CD4-positive, alpha-beta T cell treated with Interleukin-6 for 4 hours (primary cell): Measurements from ENCODE around the gene SLAMF7.
A peak's percentile ranks its signal among the peaks of the same experiment; 100 is the strongest.
"Not testable (repeated sequence)": the region's sequence is repeated elsewhere in the genome, so short reads cannot be mapped to it uniquely, and the experiment has no call there.

Experiments used
- DNase-seq: peaks from one replicate; pipeline ENCODE4 v3.0.0-alpha.2; 2020; ENCODE audit warnings: mixed read lengths

SLAMF7 gene

GRCh38 chr1:160739098-160739511 lies at the start of gene SLAMF7:
Gene SLAMF7 (plus strand): TSS chr1:160739247. CDS start chr1:160739302, 55 bp downstream.
- peak; percentile 33 for DNase-seq

DNA sequence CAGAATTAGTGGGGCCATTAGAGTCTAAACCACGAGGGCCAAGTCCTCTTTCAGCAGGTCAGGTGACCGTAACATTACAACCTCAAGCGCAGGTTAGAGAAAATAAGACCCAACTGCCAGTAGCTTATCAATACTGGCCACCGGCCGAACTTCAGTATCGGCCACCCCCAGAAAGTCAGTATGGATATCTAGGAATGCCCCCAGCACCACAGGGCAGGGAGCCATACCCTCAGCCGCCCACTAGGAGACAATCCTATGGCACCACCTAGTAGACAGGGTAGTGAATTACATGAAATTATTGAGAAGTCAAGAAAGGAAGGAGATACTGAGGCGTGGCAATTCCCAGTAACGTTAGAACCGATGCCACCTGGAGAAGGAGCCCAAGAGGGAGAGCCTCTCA lies 46.7 kb upstream of the SLAMF7 start:
- not testable (repeated sequence) for DNase-seq

DNA sequence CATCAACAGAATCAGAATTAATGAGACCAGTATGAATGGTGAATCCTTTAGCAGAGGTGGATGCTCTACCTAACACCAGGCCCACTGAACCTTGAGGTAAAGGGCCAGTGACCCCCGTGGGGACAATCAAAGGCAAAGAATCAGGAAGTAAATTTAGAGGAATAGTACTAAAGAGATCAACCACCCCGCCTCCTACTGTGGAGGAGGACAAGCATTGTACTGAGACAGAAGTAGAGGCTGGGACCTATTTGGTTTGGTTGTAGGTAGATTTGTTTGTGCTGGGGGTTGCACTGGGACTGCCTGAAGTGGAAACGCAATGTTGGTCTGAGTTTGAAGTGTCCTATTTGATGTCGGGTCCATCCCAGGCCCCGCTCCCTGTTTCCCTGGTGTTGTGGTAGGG lies 36.9 kb upstream of the SLAMF7 start:
- no peak for DNase-seq

DNA sequence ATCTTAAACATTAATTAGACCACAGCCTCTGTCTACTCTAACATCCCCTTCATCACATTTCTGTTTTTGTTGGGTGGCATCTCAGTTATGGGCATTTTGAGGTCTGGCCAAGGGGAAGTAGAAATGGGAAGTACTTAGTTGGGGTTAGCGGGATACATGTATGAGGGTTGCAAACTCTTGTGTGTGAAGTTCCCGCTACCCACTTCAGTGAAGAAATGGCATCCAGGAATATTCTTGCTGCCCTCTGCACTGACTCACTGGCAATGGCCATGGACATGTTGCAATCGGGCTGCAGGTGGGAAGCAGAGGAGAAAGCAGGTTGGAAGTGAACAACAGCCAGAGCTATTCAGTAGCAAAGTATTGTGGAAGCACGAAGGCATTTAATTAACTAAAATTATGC lies 34.8 kb upstream of the SLAMF7 start:
- no peak for DNase-seq

GRCh38 chr1:160705212-160705621 lies 33.8 kb upstream of the SLAMF7 start:
- DNase-seq: peak; percentile 20

GRCh38 chr1:160705742-160706141 lies 33.3 kb upstream of the SLAMF7 start:
- peak; percentile 23 for DNase-seq

DNA sequence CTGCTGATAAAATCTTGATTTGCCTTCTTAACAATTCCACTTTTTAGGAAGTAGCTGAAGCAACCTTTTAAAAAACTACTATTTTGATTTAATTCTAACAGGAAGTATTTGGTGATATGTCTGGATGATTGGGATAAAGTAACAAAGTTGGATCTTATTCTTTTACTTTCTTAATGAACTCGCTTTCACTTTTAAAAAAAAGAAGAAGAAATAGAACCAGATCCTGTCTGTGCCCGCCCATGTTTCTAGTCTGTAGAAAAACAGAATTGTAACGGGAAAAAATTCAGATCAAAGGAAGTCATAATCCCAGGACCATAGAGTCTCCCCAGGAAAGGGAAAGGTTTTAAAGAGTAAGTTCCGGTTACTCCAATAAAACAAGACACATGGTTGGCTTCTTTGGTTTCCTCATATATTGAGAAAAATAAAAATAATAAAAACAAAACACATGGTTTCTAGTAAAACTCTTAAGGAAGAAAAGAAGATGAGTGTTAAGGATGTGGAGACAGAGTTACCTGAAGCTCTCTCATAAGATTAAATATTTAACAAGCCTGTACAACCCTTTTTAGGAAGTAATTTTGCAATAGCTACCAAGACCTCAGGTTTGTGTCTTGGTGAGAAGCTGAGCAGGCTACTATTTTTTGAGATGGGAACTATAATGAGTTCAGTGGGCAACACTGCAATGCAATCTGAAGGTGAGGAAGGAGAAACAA lies 32.4 kb upstream of the SLAMF7 start:
- DNase-seq: no peak

DNA sequence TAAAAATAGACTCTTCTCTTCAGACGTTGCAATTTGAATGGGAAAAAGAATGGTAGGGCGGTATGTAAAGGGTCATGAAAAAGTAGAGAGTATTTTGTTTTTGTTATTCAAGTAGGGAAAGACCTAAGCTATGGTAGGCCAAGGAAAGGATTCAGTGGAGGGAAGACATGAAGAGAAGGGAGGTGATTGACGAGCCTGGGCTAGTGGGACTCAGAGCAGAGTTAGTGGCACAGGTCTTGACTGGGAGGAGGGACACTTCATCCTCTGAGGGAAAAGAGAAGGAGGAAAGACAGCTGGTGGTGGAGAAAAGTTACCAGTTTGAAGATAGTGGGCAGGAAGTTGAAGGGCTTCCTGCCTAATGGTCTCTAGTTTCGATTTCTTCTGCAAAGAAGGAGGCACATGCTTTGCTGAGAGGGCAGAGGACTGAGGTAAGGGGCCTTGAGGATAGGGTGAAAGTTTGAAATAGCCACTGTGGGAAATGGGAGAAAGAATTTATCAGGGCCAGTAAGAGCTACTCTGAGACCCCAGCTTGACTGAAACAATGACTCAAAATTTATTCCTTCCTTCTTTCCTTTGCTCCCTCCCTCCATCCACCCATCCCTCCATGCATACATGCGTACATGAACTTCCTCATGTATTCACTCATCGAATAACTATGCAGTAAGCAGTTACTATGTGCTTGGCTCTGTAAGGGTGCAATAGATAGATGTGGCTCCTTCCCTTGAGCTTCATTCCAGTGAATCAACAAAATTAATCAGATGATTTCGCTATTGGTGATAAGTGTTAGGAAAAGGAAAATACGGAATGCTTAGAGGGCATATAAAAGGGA lies 31.6 kb upstream of the SLAMF7 start:
- DNase-seq: peak; percentile 41

DNA sequence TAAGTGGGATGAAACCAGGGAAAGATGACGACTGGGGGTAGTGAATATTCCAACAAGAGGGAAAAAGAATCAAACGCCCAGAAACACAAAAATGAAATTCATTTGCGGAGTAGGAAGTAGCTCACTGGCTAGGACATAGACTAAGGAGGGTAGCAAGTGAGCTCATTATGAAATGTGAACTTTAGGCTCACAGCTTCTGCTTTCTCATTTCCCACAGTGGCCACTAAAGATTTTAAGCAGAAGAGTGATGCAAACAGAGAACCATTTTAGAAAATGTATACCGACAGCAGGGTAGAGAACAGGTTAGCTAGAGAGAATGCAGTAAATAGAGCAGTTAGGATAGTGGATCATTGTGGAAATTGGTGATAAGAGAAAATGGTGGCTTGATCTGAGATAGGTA lies 30.9 kb upstream of the SLAMF7 start:
- DNase-seq: no peak

DNA sequence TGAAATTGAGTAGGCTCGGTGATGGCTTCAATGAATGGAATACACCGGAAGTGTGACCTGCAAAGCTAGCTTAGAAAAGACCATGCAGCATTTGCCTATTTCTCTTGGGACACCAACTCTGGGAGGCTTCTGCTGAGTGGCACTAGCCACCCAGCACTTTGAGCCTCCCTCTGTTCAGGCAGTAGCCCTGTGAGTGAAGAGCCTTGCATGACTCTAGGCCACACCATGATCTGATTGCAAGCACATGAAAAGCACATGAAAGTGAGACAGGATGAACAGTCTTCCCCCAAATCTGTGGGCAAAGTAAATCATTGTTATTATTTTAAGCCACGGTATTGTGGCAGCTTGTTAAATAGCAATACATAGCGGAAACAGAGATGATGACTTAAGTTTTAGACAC lies 30.2 kb upstream of the SLAMF7 start:
- DNase-seq: peak; percentile 54

DNA sequence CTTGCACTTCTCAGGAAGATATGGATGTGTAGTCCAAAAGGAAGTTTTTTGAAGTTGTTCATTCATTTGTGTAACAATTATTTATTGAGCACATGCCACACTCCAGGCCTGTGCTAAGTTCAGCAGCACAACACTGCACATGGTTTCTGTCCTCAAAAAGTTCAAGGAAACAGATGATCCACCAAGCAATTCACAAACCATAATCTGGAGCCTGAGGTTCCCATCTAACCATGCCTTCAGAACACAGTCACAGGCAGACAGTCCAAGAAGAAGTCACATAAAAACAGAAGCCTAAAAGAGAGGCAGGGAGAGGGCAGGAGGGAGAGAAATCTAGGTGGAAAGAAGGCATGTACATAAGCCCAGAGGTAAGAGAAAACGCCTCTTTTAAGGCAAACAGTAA lies 29.3 kb upstream of the SLAMF7 start:
- no peak for DNase-seq

DNA sequence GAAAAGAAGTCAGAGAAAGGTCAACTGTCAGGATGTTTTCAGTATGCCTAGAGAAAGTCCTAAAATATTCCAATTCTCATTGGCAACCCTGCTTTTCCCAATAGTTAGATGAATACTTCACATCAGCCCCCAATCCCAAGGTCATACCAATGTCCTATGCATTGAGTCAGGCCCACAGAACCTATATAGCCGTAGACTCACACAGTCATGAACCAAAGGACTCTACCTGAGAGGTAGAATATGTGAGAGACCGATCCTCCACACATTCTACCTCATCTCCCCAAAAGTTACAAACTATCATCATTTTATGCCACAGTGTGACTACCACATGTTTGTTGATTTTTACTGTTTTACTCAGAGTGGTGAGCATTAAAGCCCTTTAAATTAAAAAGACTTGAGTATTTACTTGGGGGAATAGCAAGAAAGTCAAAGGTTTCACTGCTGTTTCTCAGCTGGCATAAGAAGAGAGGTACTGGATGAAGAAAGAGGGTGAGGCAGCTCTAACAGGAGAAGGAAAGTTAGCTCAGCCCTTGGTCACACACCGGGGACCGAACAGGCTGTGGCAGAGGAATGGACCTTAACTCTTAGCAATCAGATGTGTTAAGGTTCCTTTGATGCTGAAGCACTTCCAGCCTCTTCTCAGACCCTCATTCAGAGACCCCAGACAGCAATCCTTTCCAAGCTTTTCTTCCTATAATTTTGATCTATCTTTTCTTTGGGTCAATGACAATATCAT lies 28.4 kb upstream of the SLAMF7 start:
- no peak for DNase-seq

GRCh38 chr1:160711276-160711601 lies 27.8 kb upstream of the SLAMF7 start:
- no peak for DNase-seq

DNA sequence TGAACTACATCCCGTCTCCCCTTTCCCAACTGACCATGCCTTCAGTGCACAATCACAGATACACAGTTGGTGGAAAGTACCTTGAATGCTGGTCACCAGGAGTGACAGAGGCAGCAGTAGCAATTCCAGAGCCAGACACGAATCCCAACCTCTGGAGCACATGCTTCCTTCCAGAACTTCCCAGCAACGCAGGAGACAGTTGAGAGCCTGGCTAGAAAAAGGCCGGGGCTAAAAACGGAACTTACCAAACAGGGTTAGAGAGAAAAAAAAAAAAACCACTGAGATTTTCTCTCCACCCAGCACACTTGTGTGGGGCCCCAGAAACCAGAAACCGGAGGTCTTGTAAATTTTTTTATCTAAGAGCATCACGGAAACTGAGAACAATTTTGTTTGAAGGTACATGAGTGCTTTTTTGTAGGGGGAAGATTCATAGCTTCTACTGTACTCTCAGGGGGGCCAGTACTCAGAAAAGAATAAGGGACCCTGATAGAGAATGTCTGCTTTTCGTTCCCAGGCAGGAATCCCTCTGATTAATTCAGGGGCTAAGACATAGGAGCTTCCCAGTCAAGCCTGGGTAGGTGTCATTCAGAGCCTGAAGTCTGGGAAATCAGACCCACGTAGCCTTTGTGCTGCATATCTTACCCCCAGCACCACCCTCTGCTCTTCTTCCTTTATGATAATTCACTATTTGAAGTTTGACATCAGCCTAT lies 27.3 kb upstream of the SLAMF7 start, which contains the start of gene CD48:
CD48 (minus strand) TSS at position 221 of the 710 bp plus-strand sequence; CDS start at position 162, 59 bp downstream.
- peak; percentile 67 for DNase-seq

DNA sequence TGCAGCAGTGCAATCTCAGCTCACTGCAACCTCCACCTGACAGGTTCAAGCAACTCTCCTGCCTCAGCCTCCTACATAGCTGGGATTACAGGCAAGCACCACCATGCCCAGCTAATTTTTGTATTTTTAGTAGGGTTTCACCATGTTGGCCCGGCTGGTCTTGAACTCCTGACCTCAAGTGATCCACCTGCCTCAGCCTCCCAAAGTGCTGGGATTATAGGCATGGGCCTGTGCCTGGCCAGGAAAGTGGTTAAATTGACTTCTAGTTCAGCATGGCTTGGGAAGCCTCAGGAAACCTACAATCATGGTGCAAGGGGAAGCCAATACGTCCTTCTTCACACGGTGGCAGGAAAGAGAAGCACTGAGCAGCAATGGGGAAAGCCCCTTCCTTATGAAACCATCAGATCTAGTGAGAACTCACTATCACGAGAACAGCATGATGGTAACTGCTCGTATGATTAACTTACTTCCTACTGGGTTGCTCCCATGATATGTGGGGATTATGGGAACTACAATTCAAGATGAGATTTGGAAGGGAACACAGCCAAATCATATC lies 26.4 kb upstream of the SLAMF7 start:
- peak; percentile 45 for DNase-seq

GRCh38 chr1:160713161-160713560 lies 25.9 kb upstream of the SLAMF7 start:
- DNase-seq: no peak

- not testable (repeated sequence) for DNase-seq
These were observed 24.9 kb upstream of the SLAMF7 start for GRCh38 chr1:160714034-160714648.

DNA sequence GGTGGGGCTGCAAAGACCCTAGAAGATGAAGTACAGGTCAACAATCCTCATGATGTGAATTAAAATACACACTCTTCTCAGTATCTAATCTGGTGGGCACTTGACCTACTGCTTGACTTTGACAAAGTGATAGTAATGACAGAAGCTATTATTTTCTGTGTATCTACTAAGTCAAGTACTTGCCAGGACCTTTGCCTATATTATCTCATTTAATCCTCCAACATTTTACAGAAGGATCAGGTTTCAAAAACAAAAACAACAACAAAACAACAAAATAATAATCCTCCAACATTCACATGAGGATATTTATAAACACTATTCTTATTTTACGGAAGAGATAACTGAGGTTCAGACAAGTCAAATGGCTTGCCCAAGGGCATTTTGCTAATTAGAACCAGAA lies 23.0 kb upstream of the SLAMF7 start:
- no peak for DNase-seq

- DNase-seq: no peak
These were observed 21.7 kb upstream of the SLAMF7 start for GRCh38 chr1:160717306-160717705.

DNA sequence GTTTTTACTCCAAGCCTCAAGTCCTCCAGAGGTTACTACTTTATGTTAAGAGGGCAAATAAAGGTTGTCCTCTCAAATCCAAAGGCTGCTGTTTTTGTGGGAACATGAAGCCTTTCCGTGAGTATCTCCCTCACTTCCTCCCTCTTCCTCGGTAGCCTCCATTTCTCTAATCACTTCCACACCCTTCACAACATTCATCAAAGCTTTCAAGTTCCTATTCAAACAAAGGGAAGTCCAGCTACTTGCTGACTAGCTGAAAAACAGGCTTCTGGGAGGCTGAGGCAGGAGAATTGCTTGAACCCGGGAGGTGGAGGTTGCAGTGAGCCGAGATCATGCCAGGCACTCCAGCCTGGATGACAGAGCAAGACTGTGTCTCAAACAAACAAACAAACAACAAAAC lies 20.8 kb upstream of the SLAMF7 start:
- no peak for DNase-seq

GRCh38 chr1:160720356-160721085 lies 18.5 kb upstream of the SLAMF7 start:
- DNase-seq: no peak
